ENCODE results near the gene TAAR6.

GRCh38 chr6:132548746-132549463 lies 21.2 kb upstream of the TAAR6 start:
- TF ChIP-seq, protein P1, sequence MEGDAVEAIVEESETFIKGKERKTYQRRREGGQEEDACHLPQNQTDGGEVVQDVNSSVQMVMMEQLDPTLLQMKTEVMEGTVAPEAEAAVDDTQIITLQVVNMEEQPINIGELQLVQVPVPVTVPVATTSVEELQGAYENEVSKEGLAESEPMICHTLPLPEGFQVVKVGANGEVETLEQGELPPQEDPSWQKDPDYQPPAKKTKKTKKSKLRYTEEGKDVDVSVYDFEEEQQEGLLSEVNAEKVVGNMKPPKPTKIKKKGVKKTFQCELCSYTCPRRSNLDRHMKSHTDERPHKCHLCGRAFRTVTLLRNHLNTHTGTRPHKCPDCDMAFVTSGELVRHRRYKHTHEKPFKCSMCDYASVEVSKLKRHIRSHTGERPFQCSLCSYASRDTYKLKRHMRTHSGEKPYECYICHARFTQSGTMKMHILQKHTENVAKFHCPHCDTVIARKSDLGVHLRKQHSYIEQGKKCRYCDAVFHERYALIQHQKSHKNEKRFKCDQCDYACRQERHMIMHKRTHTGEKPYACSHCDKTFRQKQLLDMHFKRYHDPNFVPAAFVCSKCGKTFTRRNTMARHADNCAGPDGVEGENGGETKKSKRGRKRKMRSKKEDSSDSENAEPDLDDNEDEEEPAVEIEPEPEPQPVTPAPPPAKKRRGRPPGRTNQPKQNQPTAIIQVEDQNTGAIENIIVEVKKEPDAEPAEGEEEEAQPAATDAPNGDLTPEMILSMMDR (IDR thresholded peaks at IDR 0.05; ENCODE audit: insufficient read depth, low read length) = no peak
- TF ChIP-seq POLR2AphosphoS5 (IDR thresholded peaks at IDR 0.05; ENCODE audit: low read depth) = no peak
- no peak for TF ChIP-seq GABPA (IDR thresholded peaks at IDR 0.05; ENCODE audit: low read depth)
